HG02840 (cell line): ENCODE measurements around the gene HDAC4.

Experiments
- ATAC-seq: cut with Tn5 transposase; IDR thresholded peaks from one replicate; pipeline ENCODE4 v1.9.1; 2021; ENCODE audit warnings: mild to moderate bottlenecking, moderate library complexity, moderate number of reproducible peaks; ENCODE audit not compliant: unreplicated experiment, low FRiP score

HDAC4 gene

GRCh38 chr2:239329972-239330572 is 70.7 kb downstream of the HDAC4 start:
- ATAC-seq: no peak

GRCh38 chr2:239329284-239329971 is 71.4 kb downstream of the HDAC4 start:
- ATAC-seq: no peak

- no peak for ATAC-seq
Measured at GRCh38 chr2:239328351-239329191, 72.2 kb downstream of the HDAC4 start.

GRCh38 chr2:239327536-239328350 is 73.1 kb downstream of the HDAC4 start:
- ATAC-seq: no peak

GRCh38 chr2:239326831-239327535 is 73.8 kb downstream of the HDAC4 start:
- no peak for ATAC-seq

GRCh38 chr2:239324456-239324855 is 76.4 kb downstream of the HDAC4 start:
- no peak for ATAC-seq

- ATAC-seq: no peak
Measured at GRCh38 chr2:239323447-239323846, 77.4 kb downstream of the HDAC4 start.

- no peak for ATAC-seq
Measured at GRCh38 chr2:239322416-239323086, 78.3 kb downstream of the HDAC4 start.

GRCh38 chr2:239321596-239322415 is 79.0 kb downstream of the HDAC4 start:
- ATAC-seq: no peak

- no peak for ATAC-seq
Measured at GRCh38 chr2:239318790-239319661, 81.8 kb downstream of the HDAC4 start.

- no peak for ATAC-seq
Measured at GRCh38 chr2:239318151-239318611, 82.6 kb downstream of the HDAC4 start.

GRCh38 chr2:239316562-239317465 is 84.0 kb downstream of the HDAC4 start:
- no peak for ATAC-seq

GRCh38 chr2:239315308-239315707 is 85.5 kb downstream of the HDAC4 start:
- no peak for ATAC-seq

- ATAC-seq: no peak
Measured at GRCh38 chr2:239313776-239314175, 87.0 kb downstream of the HDAC4 start.

GRCh38 chr2:239312741-239313667 is 87.8 kb downstream of the HDAC4 start:
- no peak for ATAC-seq
